Measurements from ENCODE around the gene XRN2.

XRN2 gene

GRCh38 chr20:21301940-21302663 is 1.0 kb upstream of the XRN2 start:
- no peak for DNase-seq

DNA sequence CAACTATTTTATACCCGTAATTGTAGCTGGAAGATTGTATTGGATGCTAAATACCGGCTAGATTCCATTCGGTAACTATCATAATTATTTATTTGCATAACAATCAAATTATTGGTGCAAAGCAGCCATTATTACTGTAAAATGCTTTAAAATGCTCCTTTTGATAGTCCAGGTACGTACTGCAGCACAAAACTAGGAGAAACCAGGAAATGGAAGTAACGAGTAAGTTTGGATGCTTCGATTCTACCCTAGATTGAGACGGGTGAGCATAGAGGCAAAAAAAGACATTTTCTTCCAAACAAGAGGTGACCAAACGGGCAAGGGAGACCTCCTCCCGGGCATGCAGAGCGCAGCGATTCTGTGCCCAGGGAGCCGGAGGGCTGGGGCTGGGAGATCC is 469 bp upstream of the XRN2 start:
- DNase-seq: no peak

DNA sequence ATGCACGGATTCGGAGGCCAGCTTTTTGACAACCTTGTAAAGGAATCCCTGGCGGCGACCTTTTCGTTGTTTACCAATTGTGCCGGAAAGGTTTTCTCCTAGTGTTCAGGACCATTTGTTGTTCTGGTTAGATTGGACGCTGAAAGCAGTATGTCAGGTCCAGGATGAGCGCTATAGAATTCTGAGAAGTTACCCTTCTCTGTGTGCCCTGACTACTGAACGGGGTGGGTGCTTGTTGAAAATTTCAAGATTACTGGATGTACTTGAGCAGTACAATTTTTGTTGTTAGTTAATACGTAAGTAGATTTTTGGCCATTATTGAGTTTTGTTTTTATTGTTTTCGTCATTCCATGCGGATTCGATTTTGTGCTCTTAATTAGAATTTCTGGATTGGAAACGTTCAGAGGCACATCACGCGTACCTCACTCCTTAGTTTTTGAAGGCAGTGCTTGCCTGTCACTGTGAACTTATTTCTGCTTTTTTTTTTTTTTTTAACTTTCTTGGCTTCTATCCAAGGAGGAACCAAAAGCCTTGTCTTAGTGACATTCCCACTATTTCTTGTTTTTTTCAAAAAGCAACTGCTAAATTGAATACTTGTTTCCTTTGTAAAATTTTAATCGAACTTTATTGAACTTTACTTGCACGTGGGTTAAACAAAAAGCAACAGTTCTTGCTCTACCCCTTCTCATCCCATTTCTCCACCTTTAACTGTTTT is 898 bp downstream of the XRN2 start:
- peak; percentile 12 for DNase-seq

- DNase-seq: no peak
Measured at GRCh38 chr20:21308340-21308739, 5.2 kb downstream of the XRN2 start.

DNA sequence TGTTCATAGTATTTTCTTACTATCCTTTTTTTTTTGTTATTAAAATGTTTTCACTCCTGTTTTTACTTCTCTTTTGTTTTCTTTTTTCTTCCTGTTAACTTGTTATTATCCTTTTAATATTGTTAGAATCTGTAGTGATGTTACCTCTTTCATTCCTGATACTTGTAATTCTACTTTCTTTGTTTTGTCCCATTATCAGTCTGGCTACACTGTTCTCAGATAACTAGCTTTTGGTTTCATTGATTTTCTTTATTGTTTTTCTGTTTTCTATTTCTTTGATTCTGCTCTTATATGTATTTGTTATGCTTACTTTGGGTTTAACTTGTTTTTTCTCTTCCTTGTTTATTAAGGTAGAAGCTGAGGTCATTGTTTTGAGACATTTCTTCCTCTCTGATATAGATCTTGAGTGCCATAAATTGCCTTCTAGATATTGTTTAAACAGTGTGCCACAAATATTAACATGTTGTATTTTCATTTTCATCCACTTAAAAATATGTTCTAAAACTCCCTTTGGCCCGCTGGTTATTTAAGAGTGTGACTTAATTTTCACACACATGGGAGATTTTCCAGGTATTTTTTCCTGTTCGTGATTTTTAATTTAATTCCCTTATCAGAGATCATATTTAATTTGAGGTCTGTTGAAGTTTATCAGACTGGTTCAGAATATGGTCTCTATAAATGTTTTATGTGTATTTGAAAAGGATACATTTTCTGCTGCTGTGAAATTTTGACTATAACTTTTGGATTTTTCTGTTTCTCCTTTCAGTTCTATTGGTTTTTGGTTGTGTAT is 6.7 kb downstream of the XRN2 start:
- no peak for DNase-seq

- no peak for DNase-seq
Measured at GRCh38 chr20:21312813-21313474, 9.8 kb downstream of the XRN2 start.

DNA sequence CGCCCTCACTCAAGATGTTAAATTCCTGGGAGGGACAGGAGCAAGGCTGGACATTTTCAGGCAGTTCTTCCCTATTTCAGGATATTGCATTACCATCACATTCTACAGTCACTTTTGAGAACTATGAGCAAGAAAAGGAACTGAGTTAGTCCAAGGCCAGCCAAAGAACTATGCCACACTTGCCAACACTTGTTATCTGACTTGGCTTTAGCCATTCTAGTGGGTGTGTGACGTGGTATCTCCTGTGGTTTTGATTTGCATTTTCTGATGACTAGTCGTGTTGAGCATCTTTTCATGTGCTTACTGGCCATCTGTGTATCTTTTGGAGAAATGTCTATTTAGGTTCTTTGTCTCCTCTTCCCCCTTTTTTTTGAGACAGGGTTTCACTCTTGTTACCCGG is 12.0 kb downstream of the XRN2 start:
- DNase-seq: peak; percentile 37

GRCh38 chr20:21322083-21322710 is 19.1 kb downstream of the XRN2 start:
- no peak for DNase-seq

- no peak for DNase-seq
Measured at GRCh38 chr20:21322921-21323331, 19.8 kb downstream of the XRN2 start.

GRCh38 chr20:21323640-21324039 is 20.5 kb downstream of the XRN2 start:
- peak; percentile 46 for DNase-seq

DNA sequence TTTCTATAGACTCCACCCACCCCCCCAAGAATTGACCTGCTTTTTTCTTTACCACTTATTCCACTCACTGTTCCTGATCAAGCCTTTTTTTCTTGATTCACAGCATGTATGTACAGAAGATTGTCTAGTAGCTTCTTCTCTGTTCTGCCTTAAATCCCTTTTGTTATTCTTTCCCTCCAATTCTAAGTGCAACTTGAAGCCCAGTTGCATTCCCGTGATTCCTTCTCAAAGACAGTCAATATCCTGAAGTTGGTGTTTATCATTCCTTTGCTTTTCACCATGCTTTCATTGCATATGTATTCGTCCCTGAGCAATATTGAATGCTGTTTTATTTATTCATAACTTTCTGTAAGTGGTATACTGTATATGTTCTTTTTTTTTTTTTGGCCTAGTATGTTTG is 21.0 kb downstream of the XRN2 start:
- peak; percentile 22 for DNase-seq

DNA sequence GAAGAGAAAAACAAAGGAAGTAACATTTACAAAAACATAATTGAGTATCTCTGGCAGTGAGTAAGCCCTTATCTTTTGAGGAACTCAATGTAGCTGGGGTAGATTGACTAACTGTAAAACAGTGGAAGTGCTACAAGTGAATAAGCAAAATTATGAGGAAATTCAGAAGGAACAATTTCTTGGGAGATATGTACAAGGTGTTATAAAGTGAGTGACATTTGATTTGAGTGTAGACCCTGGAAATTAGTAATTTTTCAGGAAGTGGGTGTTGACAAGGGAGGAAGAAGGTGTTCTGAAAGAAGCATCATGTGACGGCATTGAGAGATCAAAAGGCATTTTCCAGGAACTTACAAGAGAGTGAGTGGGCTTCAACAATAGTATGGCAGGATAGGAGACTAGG is 22.2 kb downstream of the XRN2 start:
- no peak for DNase-seq

DNA sequence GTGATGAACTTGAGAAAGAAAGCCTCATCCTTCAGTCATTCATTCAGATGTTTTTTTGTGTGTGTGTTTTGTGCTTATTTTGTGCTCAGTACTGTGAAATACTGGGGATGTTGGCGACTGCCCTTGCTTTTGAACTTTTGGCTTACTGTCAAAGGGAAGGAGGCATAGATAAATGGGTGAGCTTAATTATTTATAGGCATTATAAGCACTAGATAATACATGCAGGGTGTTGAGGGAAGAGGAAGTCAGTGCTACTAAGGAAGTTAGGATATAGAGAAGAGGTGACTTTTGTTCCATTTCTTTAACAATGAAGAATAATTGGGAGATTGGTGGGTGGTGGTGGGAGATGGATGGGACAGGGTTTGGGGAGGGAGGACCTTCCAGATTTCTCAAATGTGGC is 23.6 kb downstream of the XRN2 start:
- no peak for DNase-seq

DNA sequence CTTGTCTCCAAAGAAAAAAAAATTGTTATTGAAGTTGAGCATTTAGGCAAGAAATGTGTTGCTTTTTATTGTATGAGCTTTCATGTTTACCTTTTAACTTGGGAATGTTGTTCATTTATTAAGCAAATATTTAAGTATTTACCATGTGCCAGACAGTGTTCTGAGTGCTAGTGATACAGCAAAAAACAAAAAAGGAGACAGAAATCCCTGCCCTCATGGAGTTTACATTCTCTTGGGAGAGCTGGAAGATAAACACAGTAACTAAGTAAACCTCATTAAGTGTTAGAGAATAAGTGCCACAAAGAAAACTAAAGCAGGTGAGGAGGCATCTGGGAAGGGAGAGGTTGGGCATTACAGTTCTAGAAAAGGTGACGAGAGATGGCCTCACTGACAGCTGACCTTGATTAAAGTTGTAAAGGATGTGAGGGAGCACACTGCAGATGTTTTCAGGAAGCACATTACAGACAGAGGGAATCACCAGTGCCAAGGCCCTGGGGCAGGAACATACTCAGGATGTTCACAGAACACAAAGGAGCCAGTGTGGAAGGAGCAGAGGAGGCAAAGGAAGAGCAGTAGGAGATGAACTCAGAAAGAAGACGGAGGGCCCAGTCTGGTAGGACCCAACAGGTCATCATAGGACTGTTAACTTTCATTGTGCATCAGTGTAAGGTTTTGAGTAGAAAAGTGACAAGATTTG is 33.5 kb downstream of the XRN2 start:
- DNase-seq: no peak

- DNase-seq: no peak
Measured at GRCh38 chr20:21338291-21338690, 35.2 kb downstream of the XRN2 start.

DNA sequence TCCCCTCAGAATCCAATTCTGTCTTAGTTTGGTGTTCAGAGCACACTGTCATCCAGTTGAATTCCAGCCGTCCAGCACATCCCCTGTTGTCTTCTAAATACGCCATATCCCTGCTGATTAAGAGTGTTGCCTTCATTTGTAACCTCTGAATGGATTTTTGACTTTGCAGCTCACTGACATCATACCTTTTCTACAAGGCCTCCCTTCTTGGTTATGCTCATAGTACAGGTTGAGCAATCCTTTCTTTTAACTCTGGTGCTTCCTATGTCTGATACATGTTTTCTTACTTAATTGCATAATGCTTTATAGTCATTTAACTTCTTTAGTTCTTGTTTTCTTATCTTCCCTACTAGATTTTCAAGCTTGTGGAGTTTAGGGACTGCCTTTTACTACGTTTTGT is 36.4 kb downstream of the XRN2 start:
- no peak for DNase-seq

GRCh38 chr20:21340991-21341697 is 38.0 kb downstream of the XRN2 start:
- DNase-seq: no peak

- DNase-seq: no peak
Measured at GRCh38 chr20:21342656-21343345, 39.7 kb downstream of the XRN2 start.

DNA sequence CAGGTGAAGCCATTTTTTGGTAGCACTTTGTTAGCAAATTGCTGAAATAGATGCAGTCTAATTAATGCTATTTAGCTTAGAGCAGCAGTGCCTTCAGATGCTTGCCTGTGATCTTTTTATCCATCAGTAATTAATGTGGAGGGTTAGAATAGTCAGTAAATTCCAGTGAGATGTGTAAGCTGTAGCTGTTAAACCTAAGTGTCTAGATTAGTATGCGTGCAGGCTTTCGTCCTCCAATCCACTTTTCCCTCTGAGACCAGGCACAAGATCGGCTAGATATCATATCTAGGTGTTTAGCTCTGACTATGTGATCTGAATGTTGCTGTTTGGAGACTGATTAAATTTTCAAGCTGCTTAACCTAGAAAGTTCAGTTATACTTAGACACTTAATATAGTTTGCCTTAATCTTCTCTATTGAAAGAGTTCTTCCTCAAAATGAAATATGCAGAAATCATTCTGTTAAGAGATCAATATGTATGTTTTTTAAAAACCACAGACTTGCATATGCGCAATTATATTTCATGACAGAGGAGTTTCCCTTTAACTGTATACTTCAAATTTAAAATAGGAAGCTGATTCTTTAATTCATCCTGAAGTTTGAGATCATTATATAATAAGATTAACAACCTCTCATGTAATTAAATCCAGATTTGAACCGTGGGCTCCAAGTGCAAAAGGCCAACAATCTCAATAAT is 41.2 kb downstream of the XRN2 start:
- DNase-seq: no peak

DNA sequence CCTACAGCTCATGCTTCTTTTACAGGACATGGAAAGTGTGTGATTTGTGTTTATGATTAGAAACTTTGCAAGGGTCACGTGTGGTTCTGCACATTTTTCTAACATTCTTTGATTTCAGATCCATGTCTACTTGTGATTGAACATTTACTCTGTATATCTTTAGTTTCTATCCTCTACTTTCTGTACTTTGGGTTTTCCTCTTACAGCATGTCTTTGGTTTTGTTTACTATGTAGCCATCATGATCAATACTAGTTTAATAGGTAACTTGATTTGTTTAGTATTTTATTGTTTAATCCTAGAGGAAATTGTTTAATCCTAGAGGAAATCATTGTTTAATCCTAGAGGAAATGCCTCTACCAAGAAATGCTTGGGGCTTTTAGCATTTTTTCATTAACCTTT is 41.8 kb downstream of the XRN2 start:
- no peak for DNase-seq
